MM.1S (cell line): ENCODE data around the gene HCCS.

Source experiments
- DNase-seq: peaks from one replicate; pipeline ENCODE4 v3.0.0-alpha.2; 2015
- H2AFZ ChIP-seq: fragments of 300-600 bp; sonication (generic); 2 replicates; pipeline ENCODE4 v1.6.0; 2016; ENCODE audit warnings: antibody characterized with exemption, low read length
- H3F3A ChIP-seq: fragments of 300-600 bp; sonication (generic); 2 replicates; pipeline ENCODE4 v1.6.1; 2016; ENCODE audit warnings: mild to moderate bottlenecking, antibody characterized with exemption, low read length, moderate library complexity, mixed read lengths; ENCODE audit not compliant: insufficient read depth
- H3K27ac ChIP-seq: fragments of 300-600 bp; sonication (generic); 2 replicates; pipeline ENCODE4 v1.5.1; 2016; ENCODE audit warnings: mild to moderate bottlenecking, low read length
- H3K27me3 ChIP-seq: fragments of 300-600 bp; sonication (generic); replicated peaks from 2 replicates; pipeline ENCODE4 v1.6.0; 2016; ENCODE audit warnings: low read length; ENCODE audit not compliant: insufficient read depth
- H3K36me3 ChIP-seq: fragments of 300-600 bp; sonication (generic); replicated peaks from 2 replicates; pipeline ENCODE4 v1.6.1; 2016; ENCODE audit warnings: mild to moderate bottlenecking, low read length, mixed read lengths; ENCODE audit not compliant: insufficient read depth
- H3K4me1 ChIP-seq: fragments of 300-600 bp; sonication (generic); 2 replicates; pipeline ENCODE4 v1.6.1; 2016; ENCODE audit warnings: low read length, mixed read lengths
- H3K4me2 ChIP-seq: fragments of 300-600 bp; sonication (generic); 2 replicates; pipeline ENCODE4 v1.6.0; 2016; ENCODE audit warnings: low read depth, low read length
- H3K4me3 ChIP-seq: fragments of 300-600 bp; sonication (generic); 2 replicates; pipeline ENCODE4 v1.5.1; 2016; ENCODE audit warnings: low read length, mixed read lengths
- H3K79me2 ChIP-seq: fragments of 300-600 bp; sonication (generic); 2 replicates; pipeline ENCODE4 v1.6.1; 2016; ENCODE audit warnings: mixed run types, low read length, mixed read lengths
- H3K9ac ChIP-seq: fragments of 300-600 bp; sonication (generic); 2 replicates; pipeline ENCODE4 v1.6.1; 2016; ENCODE audit warnings: low read length, mixed read lengths
- H3K9me2 ChIP-seq: fragments of 300-600 bp; sonication (generic); replicated peaks from 2 replicates; pipeline ENCODE4 v1.6.1; 2016; ENCODE audit warnings: mild to moderate bottlenecking, low read length, mixed read lengths; ENCODE audit not compliant: insufficient read depth
- H3K9me3 ChIP-seq: fragments of 300-600 bp; sonication (generic); replicated peaks from 2 replicates; pipeline ENCODE4 v1.6.1; 2016; ENCODE audit warnings: mild to moderate bottlenecking, low read length, mixed read lengths; ENCODE audit not compliant: insufficient read depth
- H4K20me1 ChIP-seq: fragments of 300-600 bp; sonication (generic); 2 replicates; pipeline ENCODE4 v1.6.1; 2016; ENCODE audit warnings: mild to moderate bottlenecking, low read length, moderate library complexity, mixed read lengths; ENCODE audit not compliant: insufficient read depth
- CTCF ChIP-seq: fragments of 300-600 bp; sonication (generic); IDR thresholded peaks from 2 replicates; pipeline ENCODE4 v1.5.1; 2016; ENCODE audit warnings: antibody characterized with exemption, low read length, mixed read lengths
- EZH2 ChIP-seq: fragments of 300-600 bp; sonication (generic); optimal IDR thresholded peaks from 2 replicates; pipeline ENCODE3; 2017; ENCODE audit warnings: low read depth, mild to moderate bottlenecking, antibody characterized with exemption, low read length, mixed read lengths
- EZH2phosphoT487 ChIP-seq: fragments of 300-600 bp; sonication (generic); IDR thresholded peaks from 2 replicates; pipeline ENCODE4 v1.6.1; 2018; ENCODE audit warnings: antibody characterized with exemption, low read length

The HCCS gene

DNA sequence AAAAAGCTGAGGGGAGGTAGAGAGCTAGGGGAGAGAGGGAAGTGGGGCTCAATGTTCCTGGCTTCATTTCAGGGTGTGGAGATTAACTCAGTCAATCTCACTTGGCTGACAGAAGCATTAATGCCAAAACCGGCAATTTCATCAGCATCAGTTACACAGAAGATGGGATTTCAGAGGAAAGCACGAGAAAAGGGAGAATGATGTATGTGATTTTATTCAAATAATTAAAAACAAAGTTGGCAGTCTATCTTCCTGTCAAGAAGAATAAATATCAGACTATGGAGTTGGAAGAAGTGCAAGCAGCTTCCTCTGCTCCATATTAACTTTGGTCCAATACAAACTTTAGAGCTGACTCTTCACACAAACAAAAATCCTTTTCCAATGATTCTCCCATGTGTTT lies 29.6 kb upstream of the HCCS start:
- H3K27ac ChIP-seq, result no peak overlapping the region
- no peaks in the 10 kb centered on the region for H3F3A ChIP-seq
- H3K79me2 ChIP-seq, result no peaks in the 10 kb centered on the region
- no peaks in the 10 kb centered on the region for H3K4me1 ChIP-seq
- no peak overlapping the region for H3K4me2 ChIP-seq
- H2AFZ ChIP-seq, result no peak overlapping the region
- no peaks in the 10 kb centered on the region for H3K9me2 ChIP-seq
- H4K20me1 ChIP-seq, result no peaks in the 10 kb centered on the region
- no peak overlapping the region for H3K4me3 ChIP-seq
- H3K27me3 ChIP-seq, result no peaks in the 10 kb centered on the region
- H3K9me3 ChIP-seq, result no peaks in the 10 kb centered on the region
- no peaks in the 10 kb centered on the region for H3K36me3 ChIP-seq
- TF ChIP-seq EZH2 (no peak), EZH2phosphoT487 (no peak), CTCF (no peak)
- no peak overlapping the region for H3K9ac ChIP-seq
- no peak for DNase-seq

DNA sequence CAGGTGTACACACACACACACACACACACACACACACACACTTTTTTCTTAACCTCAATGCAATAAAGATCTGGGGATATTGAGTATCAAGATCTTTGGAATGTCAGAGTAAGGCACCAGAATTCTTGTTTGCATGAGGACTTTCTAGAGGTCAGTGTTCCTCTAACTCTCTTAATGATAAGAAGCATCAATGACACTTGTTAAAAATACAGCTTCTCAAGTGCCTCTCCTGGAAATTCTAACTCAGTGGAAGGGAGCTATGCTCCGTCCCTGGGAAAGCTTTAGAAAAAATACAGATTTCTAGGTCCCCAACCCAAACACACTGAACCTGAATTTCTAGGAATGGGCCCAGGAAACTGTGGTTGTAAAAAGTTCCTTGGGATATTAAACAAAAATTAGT lies 25.8 kb upstream of the HCCS start:
- no peaks in the 10 kb centered on the region for H4K20me1 ChIP-seq
- H3K9ac ChIP-seq, result no peak overlapping the region
- DNase-seq, result no peak
- no peaks in the 10 kb centered on the region for H3K27me3 ChIP-seq
- H2AFZ ChIP-seq, result no peak overlapping the region
- no peak overlapping the region for H3K4me3 ChIP-seq
- no peaks in the 10 kb centered on the region for H3F3A ChIP-seq
- H3K4me1 ChIP-seq, result no peaks in the 10 kb centered on the region
- H3K4me2 ChIP-seq, result no peak overlapping the region
- no peaks in the 10 kb centered on the region for H3K79me2 ChIP-seq
- TF ChIP-seq CTCF (no peak), EZH2 (no peak), EZH2phosphoT487 (no peak)
- no peaks in the 10 kb centered on the region for H3K36me3 ChIP-seq
- H3K27ac ChIP-seq, result no peak overlapping the region
- no peaks in the 10 kb centered on the region for H3K9me3 ChIP-seq
- no peaks in the 10 kb centered on the region for H3K9me2 ChIP-seq

DNA sequence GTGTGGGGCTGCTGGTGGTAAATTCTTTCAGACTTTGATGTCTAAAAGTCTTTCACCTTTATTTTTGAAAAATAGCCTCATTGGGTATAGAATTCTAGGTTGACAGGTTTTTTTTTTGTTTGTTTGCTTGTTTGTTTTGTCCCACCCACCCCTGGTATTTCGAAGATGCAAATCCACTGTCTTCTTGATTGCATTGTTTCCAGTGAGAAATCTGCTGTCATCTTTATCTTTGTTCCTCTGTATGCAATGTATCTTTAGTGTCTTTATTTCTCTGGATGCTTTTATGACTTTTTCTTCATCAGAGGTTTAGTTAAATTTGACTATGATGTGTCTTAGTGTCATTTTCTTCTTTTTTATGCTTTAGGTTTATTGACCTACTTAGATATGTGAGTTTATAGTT lies 21.3 kb upstream of the HCCS start:
- no peaks in the 10 kb centered on the region for H3K4me1 ChIP-seq

More for the DNA sequence above, 21.3 kb upstream of the HCCS start:
- H3F3A ChIP-seq, result no peaks in the 10 kb centered on the region
- H4K20me1 ChIP-seq, result no peaks in the 10 kb centered on the region
- no peaks in the 10 kb centered on the region for H3K79me2 ChIP-seq
- no peaks in the 10 kb centered on the region for H3K9me2 ChIP-seq
- H3K9ac ChIP-seq, result no peak overlapping the region
- TF ChIP-seq EZH2phosphoT487 (no peak), EZH2 (no peak), CTCF (no peak)
- H3K4me3 ChIP-seq, result no peak overlapping the region
- no peaks in the 10 kb centered on the region for H3K9me3 ChIP-seq
- no peaks in the 10 kb centered on the region for H3K27me3 ChIP-seq
- no peak for DNase-seq
- no peak overlapping the region for H3K4me2 ChIP-seq
- H3K36me3 ChIP-seq, result no peaks in the 10 kb centered on the region
- H3K27ac ChIP-seq, result no peak overlapping the region
- no peak overlapping the region for H2AFZ ChIP-seq
